AG09309 (cell line): ENCODE results near the gene SMARCC1.

Experiments used
- DNase-seq: peaks from one replicate; pipeline ENCODE4 v3.0.0-alpha.2; 2010; ENCODE audit warnings: low read depth
- H3K4me3 ChIP-seq: 2 replicates; pipeline ENCODE4 v1.5.1; 2011; ENCODE audit warnings: mild to moderate bottlenecking, low read depth, low read length, moderate library complexity; ENCODE audit not compliant: control insufficient read depth
- CTCF ChIP-seq: IDR thresholded peaks from 2 replicates; pipeline ENCODE4 v1.5.1; 2011; ENCODE audit warnings: mild to moderate bottlenecking, low read depth, low read length, inconsistent platforms; ENCODE audit not compliant: insufficient read depth, control insufficient read depth; ENCODE audit errors: missing control alignments

SMARCC1 gene

GRCh38 chr3:47645551-47645950, 136.1 kb downstream of the SMARCC1 start:
- no peak overlapping the region for H3K4me3 ChIP-seq
- TF ChIP-seq CTCF, result no peak
- no peak for DNase-seq

GRCh38 chr3:47643092-47643491, 138.6 kb downstream of the SMARCC1 start:
- DNase-seq, result no peak
- H3K4me3 ChIP-seq, result no peak overlapping the region
- TF ChIP-seq CTCF, result no peak

GRCh38 chr3:47641739-47642138, 140.0 kb downstream of the SMARCC1 start:
- TF ChIP-seq CTCF, result no peak

GRCh38 chr3:47636921-47637320, 144.8 kb downstream of the SMARCC1 start:
- H3K4me3 ChIP-seq, result no peak overlapping the region
- DNase-seq, result no peak
- TF ChIP-seq CTCF, result no peak

More at GRCh38 chr3:47641739-47642138, 140.0 kb downstream of the SMARCC1 start:
- no peak for DNase-seq
- no peak overlapping the region for H3K4me3 ChIP-seq

- no peak for DNase-seq
- TF ChIP-seq CTCF, result no peak
- no peak overlapping the region for H3K4me3 ChIP-seq
These were observed 145.5 kb downstream of the SMARCC1 start for GRCh38 chr3:47636225-47636624.

- no peak for TF ChIP-seq CTCF
- H3K4me3 ChIP-seq, result no peak overlapping the region
- no peak for DNase-seq
These were observed 146.2 kb downstream of the SMARCC1 start for GRCh38 chr3:47635536-47635935.

- DNase-seq, result no peak
- no peak for TF ChIP-seq CTCF
- no peak overlapping the region for H3K4me3 ChIP-seq
These were observed 146.7 kb downstream of the SMARCC1 start for GRCh38 chr3:47634996-47635395.
